Cardiac muscle cell (in vitro differentiated cells and primary cell): Measurements from ENCODE around the gene CCDC136. TPM values are rescaled to one million over a fixed set of nuclear protein-coding genes. Genes with fewer than 3 reads are reported as not detected.

ENCODE experiments used
- DNase-seq, 2 donors: peaks; one replicate each; pipeline versions ENCODE4 v3.0.0 to v3.0.0-alpha.2; 2010 to 2017; ENCODE audit warnings: low read depth in 1 of 2, low spot score in 1 of 2
- H3K27ac ChIP-seq: fragments of 200-600 bp; sonication (generic); 2 replicates; pipeline ENCODE4 v1.5.1; 2016
- H3K27me3 ChIP-seq: fragments of 200-600 bp; sonication (generic); 2 replicates; pipeline ENCODE4 v1.6.0; 2016; ENCODE audit warnings: control low read depth
- H3K36me3 ChIP-seq: fragments of 200-600 bp; sonication (generic); 2 replicates; pipeline ENCODE4 v1.5.1; 2016; ENCODE audit warnings: control low read depth
- H3K4me1 ChIP-seq: fragments of 200-600 bp; sonication (generic); 2 replicates; pipeline ENCODE4 v1.8.1; 2017; ENCODE audit warnings: low read depth, mild to moderate bottlenecking, mixed run types
- H3K4me3 ChIP-seq: fragments of 200-600 bp; sonication (generic); 2 replicates; pipeline ENCODE4 v1.5.1; 2016; ENCODE audit warnings: mild to moderate bottlenecking
- H3K9me3 ChIP-seq: fragments of 200-600 bp; sonication (generic); 2 replicates; pipeline ENCODE4 v1.5.1; 2017; ENCODE audit warnings: low read depth, mild to moderate bottlenecking, control low read depth
- CTCF ChIP-seq: IDR thresholded peaks from 2 replicates; pipeline ENCODE4 v1.5.1; 2012; ENCODE audit warnings: low read depth, mild to moderate bottlenecking, low read length
- polyA plus RNA-seq: library from polyadenylated mRNA; unstranded; fragments of >200 nt; fragmentation: Nextera tagmentation; extraction: Ambion mirVana; gene quantifications from 2 replicates; pipeline ENCODE4 v1.2.1, GENCODE V29; 2016
- total RNA-seq: library from RNA; depleted of rRNA; stranded (reverse); fragments of >200 nt; gene quantifications from 2 replicates; pipeline ENCODE4 v1.2.3, GENCODE V29; 2016

Gene CCDC136
- total and polyA plus RNA-seq, 2 experiments from 2014 or later = 10.7 to 26.4 TPM

GRCh38 chr7:128827248-128827958 is 35.6 kb downstream of the CCDC136 start:
- H3K4me1 ChIP-seq = peaks cover 43% of the 10 kb centered on the region
- H3K27ac ChIP-seq = peak overlapping the region; percentile 99
- H3K27me3 ChIP-seq = no peaks in the 10 kb centered on the region
- no peaks in the 10 kb centered on the region for H3K36me3 ChIP-seq
- TF ChIP-seq CTCF = no peak
- H3K9me3 ChIP-seq = no peaks in the 10 kb centered on the region
- H3K4me3 ChIP-seq = peak overlapping the region; percentile 4
- DNase-seq = peak; percentile 44 to 74

- Histone ChIP-seq H3K27me3 (no peaks in the 10 kb centered on the region), H3K4me1 (peaks cover 43% of the 10 kb centered on the region), H3K36me3 (no peaks in the 10 kb centered on the region), H3K27ac (peak overlapping the region; percentile 99), H3K4me3 (peak overlapping the region; percentile 4), H3K9me3 (no peaks in the 10 kb centered on the region)
- DNase-seq = peak; percentile 75 to 96
- TF ChIP-seq CTCF = no peak
These were observed 36.4 kb downstream of the CCDC136 start for GRCh38 chr7:128827971-128828711.

- DNase-seq = peak; percentile 46 to 68
- peak overlapping the region; percentile 99 for H3K27ac ChIP-seq
- H3K4me1 ChIP-seq = peaks cover 56% of the 10 kb centered on the region
- no peaks in the 10 kb centered on the region for H3K9me3 ChIP-seq
- TF ChIP-seq CTCF = no peak
- no peaks in the 10 kb centered on the region for H3K36me3 ChIP-seq
- no peaks in the 10 kb centered on the region for H3K27me3 ChIP-seq
- H3K4me3 ChIP-seq = peak overlapping the region; percentile 72
These were observed 37.8 kb downstream of the CCDC136 start for GRCh38 chr7:128829391-128830166.

GRCh38 chr7:128830231-128831177 is 38.7 kb downstream of the CCDC136 start, which contains the start of gene FLNC:
Gene FLNC, plus strand, starts transcription at chr7:128830406. Its CDS starts 232 bp downstream, at chr7:128830638.
- TF ChIP-seq CTCF = no peak
- Histone ChIP-seq H3K4me3 (peak within 1 kb of the TSS; percentile 72), H3K9me3 (no peaks in the 10 kb centered on the region), H3K4me1 (peaks cover 54% of the 10 kb centered on the region), H3K27ac (peak within 1 kb of the TSS; percentile 99), H3K36me3 (peaks cover 4% of the 10 kb centered on the region), H3K27me3 (no peaks in the 10 kb centered on the region)
- DNase-seq = peak; percentile 78 to 86
